K562 (cell line): ENCODE results near the gene PSMD9. TPM values are rescaled to one million over a fixed set of nuclear protein-coding genes. Genes with fewer than 3 reads are reported as not detected.

ENCODE experiments used
- CBX8 ChIP-seq: fragments of 200-600 bp; sonication (generic); IDR thresholded peaks from 2 replicates; pipeline ENCODE4 v1.6.1; 2012; ENCODE audit warnings: borderline replicate concordance, mixed run types, low read depth, mild to moderate bottlenecking, moderate library complexity, mixed read lengths, low read length, control low read depth, inconsistent platforms; ENCODE audit not compliant: poor library complexity, severe bottlenecking; ENCODE audit errors: extremely low read depth
- E2F3 ChIP-seq: fragments of 250-450 bp; sonication (Bioruptor Pico); IDR thresholded peaks from 2 replicates; pipeline ENCODE4 v1.4.0; 2020; ENCODE audit warnings: mild to moderate bottlenecking
- E2F8 ChIP-seq: fragments of 450-650 bp; IDR thresholded peaks from 2 replicates; pipeline ENCODE4 v1.7.1; 2018; ENCODE audit warnings: mild to moderate bottlenecking, low read depth; ENCODE audit not compliant: partially characterized antibody
- FOS ChIP-seq: IDR thresholded peaks from 3 replicates; pipeline ENCODE4 v1.6.1; 2011; ENCODE audit not compliant: insufficient read length; ENCODE audit errors: extremely low read depth
- FOXA1 ChIP-seq: fragments of 450-650 bp; IDR thresholded peaks from 2 replicates; pipeline ENCODE4 v1.6.1; 2016; ENCODE audit warnings: mild to moderate bottlenecking, borderline replicate concordance
- ID3 ChIP-seq, 2 experiments: fragments of 250-450 bp in 1 of 2; fragments of 450-650 bp in 1 of 2; sonication (Bioruptor Pico) in 1 of 2; IDR thresholded peaks; 2 replicates each; pipeline versions ENCODE4 v1.6.1 to v1.8.0; 2016 to 2021; ENCODE audit warnings: mild to moderate bottlenecking in 2 of 2, moderate library complexity in 2 of 2, missing compliant biosample characterization in 1 of 2, missing genetic modification characterization in 1 of 2
- IRF9 ChIP-seq: fragments of 450-650 bp; IDR thresholded peaks from 2 replicates; pipeline ENCODE4 v1.6.1; 2016; ENCODE audit warnings: missing biosample characterization, missing genetic modification characterization
- MEF2D ChIP-seq: conservative IDR thresholded peaks from 2 replicates; pipeline ENCODE4 v1.6.1; 2016; ENCODE audit warnings: low read depth, missing genetic modification characterization, missing compliant biosample characterization
- POLR2H ChIP-seq: IDR thresholded peaks from 2 replicates; pipeline ENCODE4 v1.6.1; 2016; ENCODE audit warnings: missing genetic modification characterization, low read depth, mild to moderate bottlenecking, control low read depth, missing compliant biosample characterization, moderate library complexity
- SP2 ChIP-seq: IDR thresholded peaks from 2 replicates; pipeline ENCODE4 v1.6.1; 2011; ENCODE audit warnings: mild to moderate bottlenecking, low read depth, low read length, moderate library complexity; ENCODE audit not compliant: poor library complexity, severe bottlenecking; ENCODE audit errors: extremely low read depth
- UBTF ChIP-seq, 2 experiments: IDR thresholded peaks; 2 replicates each; pipeline ENCODE4 v1.6.1; 2012; ENCODE audit warnings: improper control_type of control experiment in 2 of 2, low read depth in 2 of 2, low read length in 2 of 2, borderline replicate concordance in 1 of 2
- ZMIZ1 ChIP-seq, 2 experiments: fragments of 150-350 bp in 1 of 2; IDR thresholded peaks; 2 replicates each; pipeline ENCODE4 v1.6.1; 2012 to 2016; ENCODE audit warnings: low read depth in 2 of 2, low read length in 2 of 2, mild to moderate bottlenecking in 1 of 2, moderate library complexity in 1 of 2
- ZNF644 ChIP-seq: fragments of 200-800 bp; sonication (Bioruptor generic); IDR thresholded peaks from 2 replicates; pipeline ENCODE4 v1.6.1; 2016; ENCODE audit warnings: low read depth, missing genetic modification characterization, missing compliant biosample characterization
- ZSCAN32 ChIP-seq: fragments of 450-650 bp; formaldehyde crosslinking; IDR thresholded peaks from 2 replicates; pipeline ENCODE4 v1.4.0; 2020; ENCODE audit warnings: mild to moderate bottlenecking, moderate library complexity
- polyA plus RNA-seq, 8 experiments: library from polyadenylated mRNA; depleted of rRNA in 4 of 8; stranded (reverse) in 5 of 8; unstranded in 3 of 8; fragments of >200 nt; fragmentation: Nextera tagmentation in 2 of 8; fragmentation: Illumina TruSeq in 1 of 8; extraction: Ambion mirVana in 2 of 8; extraction: Trizol in 1 of 8; gene quantifications; 2 replicates each; pipeline versions ENCODE4 v1.2.1 to v1.2.3, GENCODE V29; 2011 to 2014; ENCODE audit warnings: inconsistent platforms in 1 of 8, missing spikeins in 1 of 8
- total RNA-seq, 7 experiments: library from RNA; depleted of rRNA in 6 of 7; stranded (reverse); fragments of >200 nt in 6 of 7; fragmentation: Illumina TruSeq in 2 of 7; extraction: Trizol in 2 of 7; gene quantifications; 2 replicates each; pipeline versions ENCODE4 v1.2.1 to v1.2.3, GENCODE V29; 2011 to 2021; ENCODE audit warnings: low replicate concordance in 1 of 7

PSMD9 gene
- total and polyA plus RNA-seq, 9 of the 15 experiments (the other 6 are each of a cell fraction or from before 2014, with no cell fraction given): 12.2 to 143 (median 61.3) TPM

- no peak for TF ChIP-seq UBTF (IDR thresholded peaks at IDR 0.05; ENCODE audit: borderline replicate concordance in 1 of 2, low read depth in 2 of 2, low read length in 2 of 2)
- peak; percentile 65; the same call in 1 of the 2 replicates for TF ChIP-seq E2F3
- TF ChIP-seq FOXA1: no peak
- no peak for TF ChIP-seq ID3 (CRISPR knock-in tag; IDR thresholded peaks at IDR 0.05)
- peak; percentile 80; the same call in 1 of the 2 replicates for TF ChIP-seq ID3 (tag; IDR thresholded peaks at IDR 0.05)
- TF ChIP-seq ZSCAN32: no peak
- peak in 1 of 2 experiments; percentile 47; a peak in 1 of 4 replicates for TF ChIP-seq ZMIZ1 (IDR thresholded peaks at IDR 0.05; ENCODE audit: low read depth in 2 of 2, low read length in 2 of 2)
- 0 out of 2 replicates have a peak, but pooled peaks have one; percentile 57 for TF ChIP-seq MEF2D (tag)
- TF ChIP-seq IRF9 (tag): peak; percentile 50; the same call in 1 of the 2 replicates
- TF ChIP-seq SP2: no peak
- TF ChIP-seq E2F8: peak; percentile 70
- peak; percentile 55 for TF ChIP-seq FOS
- TF ChIP-seq CBX8: no peak
- peak; percentile 73; the same call in 1 of the 2 replicates for TF ChIP-seq POLR2H (tag)
- peak; percentile 14; the same call in 1 of the 2 replicates for TF ChIP-seq ZNF644 (tag)
These were observed 45.1 kb downstream of the PSMD9 start (continued) for GRCh38 chr12:121933522-121934308.
